ENCODE data around the gene HPCAL1. TPM values are rescaled to one million over a fixed set of nuclear protein-coding genes. Genes with fewer than 3 reads are reported as not detected.

Gene HPCAL1
- total and polyA plus RNA-seq, 2 of the 4 experiments (the other 2 are of a cell fraction): 8.2 to 33.7 TPM

- no peak for TF ChIP-seq CEBPB (IDR thresholded peaks at IDR 0.05; ENCODE audit: low read depth, low read length)
- no peak for TF ChIP-seq MXI1 (IDR thresholded peaks at IDR 0.05; ENCODE audit: borderline replicate concordance, low read depth, low read length)
These were observed 44.9 kb downstream of the HPCAL1 start (continued) for GRCh38 chr2:10347562-10347948.

GRCh38 chr2:10348891-10349290, 46.2 kb downstream of the HPCAL1 start:
- Histone ChIP-seq H2BK5ac (ENCODE audit: low read depth, low read length, poor library complexity, severe bottlenecking) (no peak overlapping the region), H3K4me2 (ENCODE audit: low read depth, low read length) (no peak overlapping the region), H2BK120ac (ENCODE audit: low read depth, low read length) (no peak overlapping the region), H3K27me3 (ENCODE audit: control insufficient read depth, insufficient read depth, low read length) (no peaks in the 10 kb centered on the region), H3K36me3 (ENCODE audit: control insufficient read depth, insufficient read depth, low read length) (no peaks in the 10 kb centered on the region), H3K4me1 (ENCODE audit: control insufficient read depth, insufficient read depth, low read length) (peaks cover 11% of the 10 kb centered on the region), H3K79me1 (ENCODE audit: low read depth in 1 of 2, low read length in 2 of 2) (peaks cover 15 to 27% of the 10 kb centered on the region in 2 experiments; a peak in 3 of 4 replicates), H4K91ac (ENCODE audit: insufficient read depth, low read depth, low read length) (no peak overlapping the region), H2BK15ac (ENCODE audit: low read depth, low read length) (no peak overlapping the region), H2AK9ac (replicated peaks; ENCODE audit: low read depth, low read length, poor library complexity) (no peak overlapping the region), H3K18ac (ENCODE audit: low read depth, low read length) (no peak overlapping the region), H4K8ac (ENCODE audit: low read depth in 2 of 2, low read length in 2 of 2) (no peak overlapping the region), H3K23ac (ENCODE audit: low read depth, low read length) (no peak overlapping the region), H3K56ac (ENCODE audit: extremely low read depth, insufficient read depth, low read length) (no peak overlapping the region), H2AFZ (replicated peaks; ENCODE audit: low read length, poor library complexity) (no peak overlapping the region), H3K27ac (ENCODE audit: insufficient read depth, low read length) (no peak overlapping the region), H3K9ac (ENCODE audit: low read depth, low read length) (no peak overlapping the region), H3K4ac (ENCODE audit: low read depth, low read length) (no peak overlapping the region), H2BK20ac (ENCODE audit: low read depth, low read length) (no peak overlapping the region), H3K14ac (replicated peaks; ENCODE audit: low read depth, low read length) (no peak overlapping the region), H3K9me1 (ENCODE audit: insufficient read depth, low read length) (peaks cover 8% of the 10 kb centered on the region; the same call in 1 of the 2 replicates), H3K9me3 (ENCODE audit: control insufficient read depth, insufficient read depth, low read length) (no peaks in the 10 kb centered on the region), H4K5ac (ENCODE audit: low read depth, low read length) (no peak overlapping the region), H4K20me1 (ENCODE audit: insufficient read depth, low read length) (peaks cover 21% of the 10 kb centered on the region), H2AK5ac (ENCODE audit: low read depth, low read length) (no peak overlapping the region), H3K4me3 (ENCODE audit: insufficient read depth, low read depth, low read length) (no peak overlapping the region)
- ATAC-seq (ENCODE audit: low read depth) (no peak), DNase-seq (no peak)
- no peak for TF ChIP-seq RCOR1 (IDR thresholded peaks at IDR 0.05; ENCODE audit: insufficient replicate concordance, low read length)
- no peak for TF ChIP-seq ELK1 (IDR thresholded peaks at IDR 0.05; ENCODE audit: borderline replicate concordance, low read depth, low read length)
- TF ChIP-seq SMC3 (IDR thresholded peaks at IDR 0.05; ENCODE audit: low read depth, low read length): no peak
- TF ChIP-seq CEBPB (IDR thresholded peaks at IDR 0.05; ENCODE audit: low read depth, low read length): no peak
- TF ChIP-seq CHD1 (IDR thresholded peaks at IDR 0.05; ENCODE audit: low read depth, low read length): no peak
- TF ChIP-seq CTCF (conservative IDR thresholded peaks at IDR 0.05; ENCODE audit: low read depth, low read length): no peak
- TF ChIP-seq POLR2A (IDR thresholded peaks at IDR 0.05; ENCODE audit: low read depth, low read length): no peak
- TF ChIP-seq RAD21 (IDR thresholded peaks at IDR 0.05; ENCODE audit: low read length): no peak
- TF ChIP-seq NFE2L2 (IDR thresholded peaks at IDR 0.05; ENCODE audit: low read depth, low read length): no peak
- no peak for TF ChIP-seq USF2 (IDR thresholded peaks at IDR 0.05; ENCODE audit: low read depth, low read length)
- TF ChIP-seq MAFK (IDR thresholded peaks at IDR 0.05; ENCODE audit: low read depth, low read length): no peak
- no peak for TF ChIP-seq FOS (IDR thresholded peaks at IDR 0.05; ENCODE audit: low read depth, low read length)
- in situ Hi-C loops (cut with MboI; ENCODE audit: low sequenced_read_pairs): no loop called here
- POLR2A ChIA-PET (ENCODE audit: unreplicated experiment): no interaction called here
- dilution Hi-C loops (cut with HindIII; ENCODE audit: low sequenced_read_pairs, unreplicated experiment): no loop called here
- no CpG with 5 or more reads among the region's 7 CpGs for WGBS, 2 experiments (ENCODE audit: extremely low coverage in 2 of 2, insufficient read length in 1 of 2)
- BruUV-seq (replicated peaks): no TSS peak
- intact Hi-C loops (cut with micrococcal nuclease): no loop called here
- CTCF ChIA-PET: no interaction called here
